GM06990 (cell line): ENCODE results near the gene MEP1A.

Experiments
- DNase-seq: peaks from one replicate; pipeline ENCODE4 v3.0.0-alpha.2; 2011; ENCODE audit not compliant: insufficient read length; ENCODE audit errors: extremely low read depth
- H3K27me3 ChIP-seq: replicated peaks from 2 replicates; pipeline ENCODE4 v1.6.0; 2011; ENCODE audit warnings: low read length; ENCODE audit not compliant: control insufficient read depth, insufficient read depth
- H3K36me3 ChIP-seq: 2 replicates; pipeline ENCODE4 v1.5.1; 2011; ENCODE audit warnings: low read length; ENCODE audit not compliant: control insufficient read depth, insufficient read depth
- H3K4me3 ChIP-seq: replicated peaks from 2 replicates; pipeline ENCODE4 v1.5.1; 2011; ENCODE audit warnings: low read depth, mild to moderate bottlenecking, control low read depth, low read length
- TF ChIP-seq, protein P1 (sequence below): IDR thresholded peaks from 2 replicates; pipeline ENCODE4 v1.5.1; 2011; ENCODE audit warnings: low read length, control low read depth, mild to moderate bottlenecking, inconsistent platforms; ENCODE audit not compliant: insufficient read depth, poor library complexity, severe bottlenecking

MEP1A gene

DNA sequence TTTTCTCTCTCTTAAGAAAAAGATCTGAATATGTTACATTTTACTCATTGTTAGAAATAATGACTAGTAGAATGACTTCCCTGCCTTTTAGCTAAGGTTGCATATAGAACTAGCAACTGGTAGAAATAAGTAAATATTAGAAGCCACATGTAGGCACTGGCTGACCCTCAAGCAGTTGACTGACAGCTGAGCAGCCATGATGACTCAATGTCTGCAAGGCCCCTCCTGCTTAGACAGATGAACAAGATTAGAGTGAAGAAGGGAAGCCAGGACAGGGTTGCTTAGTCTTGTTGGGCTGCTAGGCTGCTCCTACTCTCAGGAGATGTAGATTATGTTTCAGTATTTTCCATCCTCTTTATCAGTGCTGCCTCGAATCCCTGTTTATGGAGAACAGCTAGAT lies 6.5 kb downstream of the MEP1A start:
- no peaks in the 10 kb centered on the region; the same call in 1 of the 2 replicates for H3K27me3 ChIP-seq
- H3K36me3 ChIP-seq: no peaks in the 10 kb centered on the region
- DNase-seq: no peak
- TF ChIP-seq, protein P1, sequence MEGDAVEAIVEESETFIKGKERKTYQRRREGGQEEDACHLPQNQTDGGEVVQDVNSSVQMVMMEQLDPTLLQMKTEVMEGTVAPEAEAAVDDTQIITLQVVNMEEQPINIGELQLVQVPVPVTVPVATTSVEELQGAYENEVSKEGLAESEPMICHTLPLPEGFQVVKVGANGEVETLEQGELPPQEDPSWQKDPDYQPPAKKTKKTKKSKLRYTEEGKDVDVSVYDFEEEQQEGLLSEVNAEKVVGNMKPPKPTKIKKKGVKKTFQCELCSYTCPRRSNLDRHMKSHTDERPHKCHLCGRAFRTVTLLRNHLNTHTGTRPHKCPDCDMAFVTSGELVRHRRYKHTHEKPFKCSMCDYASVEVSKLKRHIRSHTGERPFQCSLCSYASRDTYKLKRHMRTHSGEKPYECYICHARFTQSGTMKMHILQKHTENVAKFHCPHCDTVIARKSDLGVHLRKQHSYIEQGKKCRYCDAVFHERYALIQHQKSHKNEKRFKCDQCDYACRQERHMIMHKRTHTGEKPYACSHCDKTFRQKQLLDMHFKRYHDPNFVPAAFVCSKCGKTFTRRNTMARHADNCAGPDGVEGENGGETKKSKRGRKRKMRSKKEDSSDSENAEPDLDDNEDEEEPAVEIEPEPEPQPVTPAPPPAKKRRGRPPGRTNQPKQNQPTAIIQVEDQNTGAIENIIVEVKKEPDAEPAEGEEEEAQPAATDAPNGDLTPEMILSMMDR: no peak
- H3K4me3 ChIP-seq: no peak overlapping the region

DNA sequence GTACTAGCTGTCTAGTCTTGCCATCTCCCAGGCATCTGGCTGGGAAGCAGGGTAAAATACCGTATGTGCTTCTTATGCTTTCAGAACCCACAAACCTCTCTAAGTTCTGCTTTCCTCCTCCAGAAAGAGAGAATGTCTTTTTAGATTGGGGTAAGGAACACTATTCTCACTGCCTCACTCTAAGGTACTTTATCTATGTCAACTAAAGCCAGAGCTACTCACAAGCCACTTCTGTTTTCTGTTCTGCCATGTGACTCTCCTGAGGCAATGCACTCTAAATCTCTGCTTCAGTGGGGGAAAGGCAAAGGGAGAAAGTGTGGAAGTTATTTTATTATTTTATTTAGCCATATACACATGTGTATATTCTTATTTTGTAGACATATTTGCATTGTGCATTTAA lies 15.6 kb downstream of the MEP1A start:
- TF ChIP-seq, protein P1: no peak
- no peaks in the 10 kb centered on the region for H3K36me3 ChIP-seq
- H3K27me3 ChIP-seq: no peaks in the 10 kb centered on the region
- H3K4me3 ChIP-seq: no peak overlapping the region
- DNase-seq: no peak

DNA sequence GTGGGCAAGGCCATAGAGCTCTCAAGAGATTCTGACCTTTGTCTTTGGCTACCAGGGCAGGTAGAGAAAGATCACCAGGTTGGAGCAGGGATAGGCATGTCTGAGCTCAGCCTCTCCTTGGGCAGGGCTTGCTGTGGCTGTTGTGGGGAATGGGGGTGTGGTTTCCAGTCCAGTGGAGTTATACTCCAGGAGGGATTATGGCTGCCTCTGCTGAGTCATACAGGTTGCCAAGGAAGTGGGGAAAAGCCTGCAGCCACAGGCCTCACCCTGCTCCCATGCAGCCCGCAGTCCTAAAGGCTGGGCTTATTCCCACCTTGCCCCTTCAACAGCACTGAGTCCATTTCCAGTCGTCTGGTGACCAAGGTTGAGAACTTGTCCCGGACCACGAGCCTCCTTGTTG lies 21.9 kb downstream of the MEP1A start:
- H3K4me3 ChIP-seq: no peak overlapping the region
- peaks cover 1% of the 10 kb centered on the region; the same call in 1 of the 2 replicates for H3K27me3 ChIP-seq
- TF ChIP-seq, protein P1: no peak
- H3K36me3 ChIP-seq: no peaks in the 10 kb centered on the region
- no peak for DNase-seq

DNA sequence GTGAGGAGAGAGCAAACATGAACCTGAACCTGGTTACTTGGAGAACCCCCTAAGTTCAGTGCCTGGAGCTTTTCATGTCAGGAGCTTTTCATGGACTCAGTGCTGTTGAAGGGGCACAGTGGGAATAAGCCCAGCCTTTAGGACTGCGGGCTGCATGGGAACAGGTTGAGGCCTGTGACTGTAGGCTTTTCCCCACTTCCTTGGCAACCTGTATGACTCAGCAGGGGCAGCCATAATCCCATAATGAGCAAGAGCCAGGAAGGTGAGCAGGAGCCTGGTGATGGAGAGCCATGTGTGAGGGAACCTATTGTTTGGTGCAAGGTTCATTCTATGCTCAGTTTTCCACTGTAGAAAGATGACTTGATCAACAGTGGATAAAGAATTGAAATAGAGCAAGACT lies 23.4 kb downstream of the MEP1A start:
- Histone ChIP-seq H3K36me3 (no peaks in the 10 kb centered on the region), H3K4me3 (no peak overlapping the region), H3K27me3 (peaks cover 1% of the 10 kb centered on the region; the same call in 1 of the 2 replicates)
- DNase-seq: no peak
- TF ChIP-seq, protein P1: no peak

DNA sequence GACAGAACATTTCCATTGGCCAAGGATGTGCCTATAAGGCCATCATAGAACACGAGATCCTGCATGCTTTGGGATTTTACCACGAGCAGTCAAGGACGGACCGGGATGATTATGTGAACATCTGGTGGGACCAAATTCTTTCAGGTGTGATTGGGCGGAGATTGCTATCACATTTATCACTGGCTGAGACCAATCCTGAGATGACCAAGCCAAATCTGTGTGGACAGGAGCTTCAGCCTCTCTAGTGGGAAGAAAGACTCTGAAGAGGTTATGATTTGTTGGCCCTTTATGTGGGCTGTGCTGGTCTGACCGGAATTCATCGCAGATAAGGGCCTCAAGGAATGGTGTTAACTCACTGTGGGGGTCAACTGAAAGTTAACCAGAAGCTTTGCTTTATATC lies 26.4 kb downstream of the MEP1A start:
- Histone ChIP-seq H3K36me3 (no peaks in the 10 kb centered on the region), H3K4me3 (no peak overlapping the region), H3K27me3 (peaks cover 1% of the 10 kb centered on the region; the same call in 1 of the 2 replicates)
- no peak for DNase-seq
- TF ChIP-seq, protein P1: no peak

DNA sequence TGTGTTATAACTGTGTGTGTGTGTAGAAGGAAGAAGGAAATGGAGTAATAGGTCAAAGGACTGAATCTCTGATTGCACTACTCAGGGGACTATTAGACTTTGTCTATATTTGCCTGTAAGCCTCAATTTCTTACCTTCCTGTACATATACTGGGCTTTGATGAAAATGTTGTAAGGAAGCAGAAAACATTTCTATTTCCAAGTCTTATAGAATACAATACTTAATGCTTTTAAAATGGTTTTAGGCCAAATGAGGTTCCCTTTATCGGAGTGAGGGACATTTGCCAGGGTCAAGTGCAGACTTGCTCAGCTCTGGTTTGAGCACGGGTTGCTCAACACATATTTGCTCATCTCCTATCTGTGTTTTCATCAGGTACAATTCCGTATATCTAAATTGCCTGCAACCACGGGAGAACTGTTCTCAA lies 28.3 kb downstream of the MEP1A start:
- no peak overlapping the region for H3K4me3 ChIP-seq
- DNase-seq: no peak
- no peaks in the 10 kb centered on the region for H3K36me3 ChIP-seq
- TF ChIP-seq, protein P1: no peak
- peaks cover 1% of the 10 kb centered on the region; the same call in 1 of the 2 replicates for H3K27me3 ChIP-seq
